ENCODE measurements around the gene GAL. TPM values are rescaled to one million over a fixed set of nuclear protein-coding genes. Genes with fewer than 3 reads are reported as not detected.

Gene GAL
- total RNA-seq, 2 experiments from 2014 or later = not detected

DNA sequence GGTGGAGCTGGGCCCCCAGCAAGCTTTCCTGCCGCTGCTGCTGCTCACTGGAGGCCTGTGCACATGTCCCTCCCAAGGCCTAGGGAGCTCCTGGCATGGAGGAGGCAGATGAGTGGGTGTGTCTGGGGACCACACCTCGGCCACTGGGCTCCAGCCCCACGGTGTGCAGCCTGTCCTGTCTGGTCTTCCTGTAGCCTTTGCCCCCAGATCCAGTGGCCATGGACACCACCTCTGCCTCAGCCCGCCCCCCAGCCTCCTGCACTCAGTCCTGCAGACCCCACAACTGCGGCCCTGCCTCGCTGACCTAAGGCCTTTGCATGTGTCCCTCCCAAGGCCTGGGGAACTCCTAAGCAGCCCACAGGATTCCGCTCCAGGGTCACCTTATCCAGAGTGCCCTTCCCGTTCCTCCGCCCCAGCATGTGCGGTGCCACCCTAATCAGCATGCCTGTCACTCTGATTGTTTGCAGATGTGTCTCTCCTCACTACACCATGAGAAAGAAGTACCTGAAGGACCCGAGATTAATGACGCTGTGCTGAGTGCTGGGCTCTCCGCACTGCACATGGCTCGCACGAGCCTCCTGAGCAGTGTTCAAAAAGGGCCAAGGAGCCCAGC, 8.6 kb downstream of the GAL start:
- Mint-ChIP-seq H3K9me3 (peaks cover 5% of the 10 kb centered on the region), H3K27ac (no peak overlapping the region), H3K27me3 (peaks cover 48% of the 10 kb centered on the region), H3K4me3 (no peak overlapping the region), H3K4me1 (peaks cover 14% of the 10 kb centered on the region), H3K36me3 (no peaks in the 10 kb centered on the region)
- DNase-seq = no peak
- POLR2A ChIA-PET = no interaction called here
- ATAC-seq (ENCODE audit: low read depth) = no peak

DNA sequence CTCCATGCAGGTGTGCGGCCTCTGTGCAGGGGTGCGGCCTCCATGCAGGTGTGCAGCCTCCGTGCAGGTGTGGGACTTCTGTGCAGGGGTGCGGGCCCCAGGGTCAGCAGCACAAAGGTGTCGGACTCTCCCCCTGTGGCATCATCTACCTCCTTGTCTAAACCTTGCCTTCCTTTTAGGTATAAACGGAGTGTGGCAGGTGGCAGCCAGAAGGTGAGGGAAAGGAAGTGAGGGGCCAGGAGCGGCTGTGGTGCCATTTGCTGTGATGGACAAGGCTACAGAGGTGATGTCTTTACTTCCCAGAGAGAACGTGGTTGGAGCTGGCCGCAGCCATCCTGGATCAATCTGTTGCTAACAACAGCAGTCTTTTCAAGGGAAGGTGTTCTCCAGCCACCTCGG, 9.1 kb downstream of the GAL start:
- Mint-ChIP-seq H3K4me1 (peaks cover 14% of the 10 kb centered on the region), H3K36me3 (no peaks in the 10 kb centered on the region), H3K27ac (no peak overlapping the region), H3K9me3 (peaks cover 5% of the 10 kb centered on the region), H3K4me3 (no peak overlapping the region), H3K27me3 (peaks cover 47% of the 10 kb centered on the region)
- POLR2A ChIA-PET = no interaction called here
- DNase-seq (no peak), ATAC-seq (ENCODE audit: low read depth) (no peak)

DNA sequence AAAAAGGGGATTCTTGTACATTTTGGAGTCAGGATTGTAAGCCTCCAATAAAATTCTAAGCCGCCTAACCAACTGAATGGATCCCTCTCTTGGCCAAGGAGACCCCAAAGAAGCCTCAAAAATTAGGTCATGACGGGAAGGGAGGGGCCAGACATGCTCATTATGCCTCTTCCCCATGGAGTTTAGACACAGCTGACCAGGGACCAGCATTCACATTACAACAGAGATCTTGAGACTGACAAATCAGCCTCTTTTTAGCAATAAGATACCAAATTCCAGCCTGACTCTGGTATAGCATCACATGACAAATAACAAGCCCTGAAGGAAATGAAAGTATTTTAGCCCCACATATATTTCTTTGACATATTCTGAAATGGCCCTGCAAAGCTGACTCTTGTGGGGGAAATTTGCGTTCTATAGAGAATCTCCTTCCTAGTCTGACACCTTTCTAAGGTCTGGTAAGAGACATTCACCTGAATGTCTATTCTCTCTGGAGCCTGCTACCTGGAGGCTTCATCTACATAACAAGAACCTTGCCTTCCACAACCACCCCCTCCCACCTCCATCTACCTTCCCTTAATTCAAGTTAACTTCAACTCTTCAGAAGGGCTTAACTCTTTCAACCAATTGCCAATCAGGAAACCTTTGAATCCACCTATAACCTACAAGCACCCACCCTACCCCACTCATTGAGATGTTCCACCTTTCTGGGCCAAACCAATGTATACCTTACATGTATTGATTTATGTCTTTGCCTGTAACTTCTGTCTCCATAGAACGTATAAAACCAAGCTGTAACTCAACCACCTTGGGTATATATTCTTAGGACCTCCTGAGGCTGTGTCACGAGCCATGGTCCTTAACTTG, 10.3 kb downstream of the GAL start:
- H3K4me3 Mint-ChIP-seq = no peak overlapping the region
- peaks cover 38% of the 10 kb centered on the region for H3K27me3 Mint-ChIP-seq
- POLR2A ChIA-PET = interaction anchor here (0.6 kb wide), 1 partner anchor 31 kb away, joined by 3 read pairs; no protein-coding TSS in a partner anchor
- no peak for ATAC-seq (ENCODE audit: low read depth)
- no peak for DNase-seq
- H3K36me3 Mint-ChIP-seq = no peaks in the 10 kb centered on the region
- H3K9me3 Mint-ChIP-seq = peaks cover 5% of the 10 kb centered on the region
- H3K4me1 Mint-ChIP-seq = peaks cover 14% of the 10 kb centered on the region
- no peak overlapping the region for H3K27ac Mint-ChIP-seq

DNA sequence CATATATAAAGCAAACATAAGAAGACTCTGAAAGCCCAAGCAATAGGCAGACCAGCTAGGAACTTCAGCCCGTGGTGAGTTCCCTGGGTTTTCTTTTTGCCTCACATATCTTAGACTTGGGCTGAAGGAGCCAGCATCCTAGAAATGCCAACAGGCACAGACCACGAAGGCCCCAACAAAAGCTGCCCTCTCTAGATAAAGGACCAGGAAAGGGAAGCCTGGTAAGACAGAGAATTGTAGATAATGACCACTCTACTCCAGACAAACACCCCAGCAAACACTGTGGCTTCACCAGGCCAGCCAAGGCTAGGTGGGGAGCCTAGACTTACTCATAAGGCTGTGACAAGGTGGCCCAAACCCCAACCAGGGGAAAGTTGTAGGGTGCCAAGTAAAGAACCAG, 11.2 kb downstream of the GAL start:
- POLR2A ChIA-PET = no interaction called here
- peaks cover 32% of the 10 kb centered on the region for H3K27me3 Mint-ChIP-seq

DNA sequence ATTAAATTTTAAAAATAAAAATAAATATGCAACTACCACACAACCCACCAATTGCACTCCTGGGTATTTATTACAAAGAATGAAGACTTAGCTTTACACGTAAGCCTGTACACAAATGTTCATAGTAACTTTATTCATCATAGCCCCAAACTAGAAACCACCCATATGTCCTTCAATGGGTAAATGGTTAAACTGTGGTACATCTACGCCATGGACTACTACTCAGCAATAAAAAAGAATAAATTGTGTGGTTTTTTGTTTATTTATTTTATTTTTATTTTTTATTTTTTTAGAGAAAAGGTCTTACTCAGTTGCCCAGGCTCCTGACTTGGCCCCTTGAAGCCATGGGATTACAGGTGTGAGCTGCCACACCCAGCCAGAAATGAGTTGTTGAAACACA, 14.6 kb downstream of the GAL start:
- DNase-seq = no peak
- H3K9me3 Mint-ChIP-seq = peaks cover 5% of the 10 kb centered on the region
- no peak for ATAC-seq (ENCODE audit: low read depth)
- H3K36me3 Mint-ChIP-seq = no peaks in the 10 kb centered on the region
- no peak overlapping the region for H3K4me3 Mint-ChIP-seq
- H3K27ac Mint-ChIP-seq = no peak overlapping the region
- peaks cover 39% of the 10 kb centered on the region for H3K27me3 Mint-ChIP-seq
- POLR2A ChIA-PET = no interaction called here
- H3K4me1 Mint-ChIP-seq = no peaks in the 10 kb centered on the region

More for the DNA sequence above, 11.2 kb downstream of the GAL start:
- Mint-ChIP-seq H3K4me3 (no peak overlapping the region), H3K4me1 (peaks cover 10% of the 10 kb centered on the region), H3K27ac (no peak overlapping the region), H3K9me3 (peaks cover 5% of the 10 kb centered on the region), H3K36me3 (no peaks in the 10 kb centered on the region)
- ATAC-seq (ENCODE audit: low read depth) = no peak
- no peak for DNase-seq

DNA sequence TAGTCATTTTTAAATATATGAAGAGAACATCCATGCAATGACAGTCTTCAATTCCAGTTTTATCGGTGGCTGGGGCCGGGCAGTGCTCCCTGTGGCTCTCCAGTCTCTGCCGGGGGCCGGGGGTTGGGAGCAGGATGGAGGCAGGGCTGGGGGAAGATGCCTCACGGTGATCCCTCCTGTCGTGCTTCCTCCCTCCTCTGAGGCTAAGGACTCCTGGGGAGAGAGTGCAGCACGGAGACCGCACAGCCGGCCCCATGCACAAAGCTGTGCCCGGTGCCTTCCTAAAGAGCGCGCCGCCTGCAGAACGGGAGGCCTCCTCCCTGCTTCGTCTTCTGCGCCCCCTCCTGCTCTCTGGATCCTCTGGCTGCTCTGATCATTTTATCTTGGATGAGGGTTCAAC, 20.5 kb downstream of the GAL start:
- no peaks in the 10 kb centered on the region for H3K36me3 Mint-ChIP-seq
- POLR2A ChIA-PET = no interaction called here
- H3K27ac Mint-ChIP-seq = no peak overlapping the region
- peaks cover 25% of the 10 kb centered on the region for H3K27me3 Mint-ChIP-seq
- no peak for ATAC-seq (ENCODE audit: low read depth)
- DNase-seq = no peak
- peaks cover 1% of the 10 kb centered on the region for H3K4me1 Mint-ChIP-seq
- H3K4me3 Mint-ChIP-seq = no peak overlapping the region
- H3K9me3 Mint-ChIP-seq = no peaks in the 10 kb centered on the region

DNA sequence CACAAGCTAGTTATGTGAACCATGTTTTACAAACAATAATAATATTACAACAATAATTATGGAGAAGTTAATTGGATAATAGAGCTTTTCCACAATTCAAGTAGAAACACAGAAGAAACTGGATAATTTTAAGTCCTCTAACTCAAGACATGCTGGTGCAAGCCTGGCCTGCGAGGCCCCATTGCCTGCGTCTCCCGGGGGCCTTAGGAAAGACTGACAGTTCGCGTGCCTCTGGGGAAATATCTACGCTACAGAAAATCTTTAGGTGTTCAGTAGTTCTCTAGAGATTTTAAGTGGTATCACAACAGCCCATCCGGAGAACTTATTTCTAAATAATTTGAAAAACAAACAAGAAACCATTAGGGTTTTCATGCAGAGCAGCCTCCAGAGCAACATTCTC, 23.2 kb downstream of the GAL start:
- H3K9me3 Mint-ChIP-seq = no peaks in the 10 kb centered on the region
- no peak for DNase-seq
- peaks cover 11% of the 10 kb centered on the region for H3K27me3 Mint-ChIP-seq
- H3K4me3 Mint-ChIP-seq = no peak overlapping the region
- POLR2A ChIA-PET = no interaction called here
- no peak for ATAC-seq (ENCODE audit: low read depth)
- no peak overlapping the region for H3K27ac Mint-ChIP-seq
- peaks cover 1% of the 10 kb centered on the region for H3K4me1 Mint-ChIP-seq
- no peaks in the 10 kb centered on the region for H3K36me3 Mint-ChIP-seq

DNA sequence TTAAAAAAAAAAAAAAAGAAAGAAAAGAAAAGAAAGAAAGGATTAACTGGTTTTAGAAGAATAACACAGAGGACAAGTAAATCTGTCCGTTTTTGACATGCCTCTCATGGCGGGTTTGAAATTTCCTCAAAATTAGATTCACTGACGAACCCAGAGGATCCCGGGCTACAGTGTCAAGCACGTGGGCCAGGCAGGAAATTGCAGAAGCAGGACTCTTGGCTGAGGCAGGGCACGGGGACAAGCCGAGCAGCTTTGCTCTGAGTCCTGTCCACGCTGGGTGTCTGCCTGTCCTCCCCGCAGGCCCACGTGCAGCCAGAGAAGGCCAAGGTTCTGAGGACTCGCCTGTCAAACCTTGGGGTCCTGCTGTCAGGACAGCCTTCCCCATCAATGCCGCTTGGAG, 24.7 kb downstream of the GAL start:
- Mint-ChIP-seq H3K4me1 (peaks cover 1% of the 10 kb centered on the region), H3K9me3 (no peaks in the 10 kb centered on the region), H3K4me3 (no peak overlapping the region), H3K27ac (no peak overlapping the region), H3K36me3 (no peaks in the 10 kb centered on the region), H3K27me3 (peaks cover 3% of the 10 kb centered on the region)
- POLR2A ChIA-PET = no interaction called here
- ATAC-seq (ENCODE audit: low read depth) = no peak
- DNase-seq = no peak

DNA sequence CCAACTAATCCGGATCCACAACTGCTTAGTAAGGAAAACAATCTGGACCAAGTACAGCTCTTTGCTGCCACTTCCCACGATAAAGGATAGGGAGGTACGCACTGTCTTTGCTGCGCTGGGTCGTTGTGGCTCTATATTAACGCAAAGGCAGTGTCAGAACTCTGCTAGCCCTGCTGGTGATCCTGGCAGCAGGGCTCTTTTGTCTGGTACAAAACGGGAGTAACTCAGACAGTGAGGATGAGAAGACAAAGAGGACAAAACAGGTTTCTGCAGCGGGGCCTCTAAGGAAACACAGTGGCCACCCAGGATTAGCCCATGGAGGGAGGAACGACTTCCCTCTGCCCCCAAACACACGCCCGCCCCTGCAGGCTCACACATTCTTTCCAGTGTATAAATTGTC, 26.1 kb downstream of the GAL start:
- no peak overlapping the region for H3K4me3 Mint-ChIP-seq
- no peaks in the 10 kb centered on the region for H3K36me3 Mint-ChIP-seq
- POLR2A ChIA-PET = no interaction called here
- ATAC-seq (ENCODE audit: low read depth) (no peak), DNase-seq (no peak)
- no peak overlapping the region for H3K27ac Mint-ChIP-seq
- peaks cover 2% of the 10 kb centered on the region for H3K27me3 Mint-ChIP-seq
- peaks cover 1% of the 10 kb centered on the region for H3K4me1 Mint-ChIP-seq
- no peaks in the 10 kb centered on the region for H3K9me3 Mint-ChIP-seq

DNA sequence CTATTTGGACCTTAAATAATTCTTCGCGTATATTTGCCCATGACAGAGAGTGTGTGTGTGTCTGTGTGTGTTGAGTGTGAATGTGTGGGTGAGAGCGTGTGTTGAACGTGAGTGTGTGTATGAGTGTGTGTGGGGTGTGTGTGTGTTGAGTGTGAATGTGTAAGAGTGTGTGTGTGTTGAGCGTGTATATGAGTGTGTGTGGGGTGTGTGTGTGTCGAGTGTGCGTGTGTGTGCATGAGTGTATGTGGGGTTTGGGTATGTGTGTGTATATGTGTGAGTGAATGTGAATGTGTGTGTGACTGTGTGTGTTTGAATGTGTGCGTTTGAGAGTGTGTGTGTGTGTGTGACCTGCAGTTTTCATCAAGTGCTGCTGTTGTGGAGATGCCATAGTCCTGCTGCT, 26.8 kb downstream of the GAL start:
- no peak overlapping the region for H3K27ac Mint-ChIP-seq
- DNase-seq = no peak
- no peaks in the 10 kb centered on the region for H3K9me3 Mint-ChIP-seq
- H3K4me3 Mint-ChIP-seq = no peak overlapping the region
- ATAC-seq (ENCODE audit: low read depth) = no peak
- H3K27me3 Mint-ChIP-seq = peaks cover 2% of the 10 kb centered on the region
- H3K4me1 Mint-ChIP-seq = peaks cover 1% of the 10 kb centered on the region
- H3K36me3 Mint-ChIP-seq = no peaks in the 10 kb centered on the region
- POLR2A ChIA-PET = no interaction called here

DNA sequence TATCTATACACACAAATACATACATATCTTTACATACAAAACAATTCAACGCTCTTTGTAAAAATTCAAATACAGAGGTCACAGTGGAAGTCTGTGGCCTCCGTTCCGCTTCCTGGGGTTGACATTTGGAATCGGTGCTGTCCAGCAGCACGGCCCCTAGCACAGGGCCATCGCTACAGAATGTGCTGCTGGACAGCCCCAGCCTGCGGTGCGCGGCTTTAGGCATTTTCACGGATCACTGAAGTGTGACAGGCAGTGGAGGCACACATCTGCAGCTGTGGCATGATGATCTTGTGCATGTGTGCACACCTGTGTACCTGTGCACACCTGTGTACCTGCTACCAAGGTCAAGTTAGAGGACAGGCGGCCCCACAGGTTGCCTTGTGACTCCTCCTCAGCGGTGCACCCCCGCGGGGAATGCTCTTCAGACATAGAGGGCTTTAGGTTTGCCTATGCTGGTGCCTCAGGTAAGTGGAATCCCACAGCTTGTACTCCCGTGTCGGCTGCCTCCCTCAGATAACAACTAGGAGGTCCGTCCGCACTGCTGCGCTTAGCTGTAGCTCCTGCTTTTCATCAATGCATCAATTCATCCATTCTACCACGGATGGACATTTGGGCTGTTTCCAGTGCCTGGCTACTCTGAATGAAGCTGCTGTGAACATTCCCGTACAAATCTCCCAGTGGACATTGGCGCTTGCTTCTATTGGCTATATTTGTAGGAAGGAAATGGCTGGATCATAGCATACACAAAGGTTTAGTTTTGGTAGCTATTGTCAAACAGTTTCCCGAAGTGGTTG, 29.9 kb downstream of the GAL start:
- Mint-ChIP-seq H3K4me1 (no peaks in the 10 kb centered on the region), H3K4me3 (no peak overlapping the region), H3K36me3 (no peaks in the 10 kb centered on the region), H3K27ac (peak overlapping the region; percentile 34), H3K27me3 (no peaks in the 10 kb centered on the region), H3K9me3 (peaks cover 3% of the 10 kb centered on the region)
- DNase-seq (no peak), ATAC-seq (ENCODE audit: low read depth) (no peak)
- POLR2A ChIA-PET = no interaction called here

DNA sequence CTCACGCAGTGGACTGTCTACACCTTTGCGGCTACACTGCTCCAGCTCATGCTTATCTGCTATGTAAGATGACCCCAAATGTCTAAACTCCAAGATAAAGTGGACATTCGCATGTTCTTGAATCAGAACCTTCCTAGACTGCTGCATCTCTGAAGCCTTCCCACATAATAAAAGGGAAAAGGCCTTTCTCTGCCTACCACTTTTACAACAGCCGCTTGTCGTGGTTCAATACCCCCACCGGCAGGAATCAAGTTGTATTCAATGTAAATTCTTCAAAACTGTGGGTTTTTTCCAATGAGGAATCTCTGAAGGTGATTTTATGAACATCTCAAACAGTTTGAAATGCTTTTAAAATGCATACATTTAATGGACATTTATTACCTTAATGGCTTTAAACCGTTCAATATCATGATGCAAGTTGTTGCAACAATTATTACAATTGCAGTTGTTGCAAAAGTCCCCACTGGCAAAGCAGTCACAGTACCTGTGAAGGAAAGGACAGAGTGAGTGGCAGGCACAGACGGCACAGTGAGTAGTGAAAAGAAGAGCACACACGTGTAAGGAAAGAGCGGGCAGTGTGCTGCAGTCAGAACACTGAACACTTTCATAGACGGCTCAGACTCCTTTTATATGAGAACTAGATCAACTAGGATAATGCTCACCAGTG, 31.2 kb downstream of the GAL start:
- Mint-ChIP-seq H3K27ac (no peak overlapping the region), H3K36me3 (no peaks in the 10 kb centered on the region), H3K9me3 (peaks cover 8% of the 10 kb centered on the region), H3K27me3 (peaks cover 9% of the 10 kb centered on the region), H3K4me3 (no peak overlapping the region), H3K4me1 (no peaks in the 10 kb centered on the region)
- ATAC-seq (ENCODE audit: low read depth) (no peak), DNase-seq (no peak)
- POLR2A ChIA-PET = no interaction called here

DNA sequence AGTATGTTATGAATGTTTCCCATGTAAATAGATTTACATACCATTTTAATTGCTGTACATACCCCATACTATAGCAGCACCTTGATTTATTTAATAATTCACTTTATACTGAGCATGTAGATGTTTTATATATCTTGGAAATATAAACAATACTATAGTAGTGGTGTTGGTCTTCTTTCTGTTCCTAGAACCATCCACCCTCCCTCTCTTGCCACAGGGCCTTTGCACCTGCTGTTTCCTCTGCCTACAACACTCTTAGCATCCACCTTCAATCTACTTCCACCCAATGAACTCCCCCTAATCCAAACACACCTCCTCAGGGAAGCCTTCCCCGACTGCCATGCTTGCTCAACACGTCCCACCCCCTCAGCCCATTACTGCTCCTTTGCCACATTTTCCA, 36.7 kb downstream of the GAL start:
- Mint-ChIP-seq H3K27me3 (peaks cover 13% of the 10 kb centered on the region), H3K27ac (no peak overlapping the region), H3K9me3 (peaks cover 8% of the 10 kb centered on the region), H3K4me3 (no peak overlapping the region), H3K36me3 (no peaks in the 10 kb centered on the region), H3K4me1 (no peaks in the 10 kb centered on the region)
- DNase-seq (no peak), ATAC-seq (ENCODE audit: low read depth) (no peak)
- POLR2A ChIA-PET = no interaction called here

Data from activated naive CD8-positive, alpha-beta T cell treated with anti-CD3 and anti-CD28 coated beads, Interleukin-2, amount 10 ng/mL, durations not matched to agents 7 days and 5 days (primary cell).